ENCODE measurements around the gene LYZL4.

GRCh38 chr3:42375121-42375800 is 35.1 kb downstream of the LYZL4 start:
- TF ChIP-seq MXI1 (conservative IDR thresholded peaks at IDR 0.05; ENCODE audit: poor library complexity, severe bottlenecking) (no peak), CTCF (IDR thresholded peaks at IDR 0.05; ENCODE audit: poor library complexity, severe bottlenecking) (no peak), POLR2AphosphoS5 (IDR thresholded peaks at IDR 0.05) (no peak)
